GM10847 (cell line): ENCODE results near the gene PNPLA3.

Source experiments
- POLR2A ChIP-seq: IDR thresholded peaks from 2 replicates; pipeline ENCODE4 v1.6.1; 2011; ENCODE audit not compliant: insufficient read length; ENCODE audit errors: extremely low read depth

The PNPLA3 gene

DNA sequence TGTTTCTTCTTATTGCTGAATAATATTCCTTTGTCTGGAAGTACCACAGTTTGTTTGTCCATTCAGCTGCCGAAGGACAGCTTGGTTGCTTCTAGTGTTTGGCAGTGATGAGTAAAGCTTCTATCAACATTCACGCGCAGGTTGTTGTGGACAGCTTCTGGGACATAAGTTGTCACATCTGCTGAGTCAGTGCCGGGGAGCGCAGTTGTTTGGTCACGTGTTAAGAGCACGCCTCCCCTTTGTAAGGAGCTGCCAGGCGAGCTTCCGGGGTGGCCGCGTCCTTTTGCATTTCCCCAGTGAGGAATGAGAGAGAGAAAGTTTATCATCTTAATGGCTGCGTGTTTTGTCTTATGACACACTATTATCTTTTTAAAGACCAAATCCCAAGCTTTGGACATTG, 61.9 kb downstream of the PNPLA3 start:
- no peak for TF ChIP-seq POLR2A

DNA sequence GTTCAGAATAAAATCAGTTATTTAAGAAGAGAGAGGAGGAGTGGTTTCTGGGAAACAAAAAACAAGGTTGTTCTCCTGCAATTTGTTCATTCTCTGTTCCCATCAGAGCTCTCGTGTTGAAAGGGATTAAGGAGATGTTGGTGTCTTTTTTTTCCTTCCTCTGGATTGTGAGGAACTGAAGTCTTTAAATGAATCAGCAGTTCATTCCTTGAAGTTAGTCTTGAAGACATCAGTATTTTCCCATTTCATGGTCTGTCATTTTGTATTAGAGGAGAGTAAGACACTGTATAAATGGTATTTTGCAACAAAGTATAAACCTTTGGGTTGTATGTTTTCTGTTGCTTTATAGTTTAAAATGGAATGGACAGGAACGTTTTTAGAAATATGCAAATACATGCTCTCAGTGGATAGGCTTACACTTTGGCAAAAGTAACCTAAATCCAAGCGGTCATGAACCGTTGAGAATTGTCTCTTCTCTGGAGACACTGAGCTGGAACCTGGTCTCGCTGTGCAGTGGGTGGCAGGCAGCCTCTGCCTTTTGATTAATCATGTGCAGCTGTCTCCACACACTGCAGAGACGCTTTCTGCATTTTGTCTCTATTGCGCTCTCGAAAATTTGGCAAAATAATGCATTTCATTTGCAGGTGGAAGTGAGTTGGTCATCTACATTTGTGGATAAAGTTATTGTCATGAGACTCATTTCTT, 64.7 kb downstream of the PNPLA3 start:
- no peak for TF ChIP-seq POLR2A

DNA sequence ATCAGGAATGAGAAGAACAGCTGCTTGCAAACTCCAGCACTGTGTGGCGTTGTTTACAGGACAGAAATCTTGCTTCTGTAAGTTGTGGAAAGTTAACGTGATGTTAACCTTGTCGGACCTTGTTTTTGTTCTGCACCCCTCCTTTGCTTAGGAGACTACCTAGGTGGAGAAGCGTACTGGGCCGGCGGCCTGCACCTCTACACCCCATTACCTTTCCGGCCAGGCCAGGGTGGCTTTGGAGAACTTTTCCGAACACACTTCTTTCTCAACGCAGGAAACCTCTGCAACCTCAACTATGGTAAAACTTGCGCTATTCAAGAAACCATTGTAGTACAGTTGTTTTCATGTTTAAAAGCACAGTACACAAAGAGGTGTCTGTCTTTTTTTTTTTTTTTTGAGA, 65.4 kb downstream of the PNPLA3 start:
- TF ChIP-seq POLR2A = no peak

DNA sequence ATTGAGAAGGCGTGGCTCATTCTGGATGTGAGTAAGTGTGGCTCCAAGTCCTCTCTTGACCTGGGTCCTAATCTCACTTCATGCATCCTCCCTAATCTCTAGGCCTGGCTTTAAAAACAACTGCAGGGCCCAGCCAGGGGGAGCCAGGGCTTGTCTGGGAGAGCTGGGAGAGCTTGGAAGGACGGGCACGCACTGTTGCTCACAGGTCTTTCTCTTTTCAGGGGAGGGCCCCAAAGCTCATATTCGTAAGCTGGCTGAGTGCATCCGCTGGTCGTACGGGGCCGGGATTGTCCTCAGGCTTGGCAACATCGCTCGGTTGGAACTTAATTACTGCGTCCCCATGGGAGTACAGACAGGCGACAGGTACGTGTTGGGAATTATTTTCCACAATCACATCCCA, 66.4 kb downstream of the PNPLA3 start:
- no peak for TF ChIP-seq POLR2A

DNA sequence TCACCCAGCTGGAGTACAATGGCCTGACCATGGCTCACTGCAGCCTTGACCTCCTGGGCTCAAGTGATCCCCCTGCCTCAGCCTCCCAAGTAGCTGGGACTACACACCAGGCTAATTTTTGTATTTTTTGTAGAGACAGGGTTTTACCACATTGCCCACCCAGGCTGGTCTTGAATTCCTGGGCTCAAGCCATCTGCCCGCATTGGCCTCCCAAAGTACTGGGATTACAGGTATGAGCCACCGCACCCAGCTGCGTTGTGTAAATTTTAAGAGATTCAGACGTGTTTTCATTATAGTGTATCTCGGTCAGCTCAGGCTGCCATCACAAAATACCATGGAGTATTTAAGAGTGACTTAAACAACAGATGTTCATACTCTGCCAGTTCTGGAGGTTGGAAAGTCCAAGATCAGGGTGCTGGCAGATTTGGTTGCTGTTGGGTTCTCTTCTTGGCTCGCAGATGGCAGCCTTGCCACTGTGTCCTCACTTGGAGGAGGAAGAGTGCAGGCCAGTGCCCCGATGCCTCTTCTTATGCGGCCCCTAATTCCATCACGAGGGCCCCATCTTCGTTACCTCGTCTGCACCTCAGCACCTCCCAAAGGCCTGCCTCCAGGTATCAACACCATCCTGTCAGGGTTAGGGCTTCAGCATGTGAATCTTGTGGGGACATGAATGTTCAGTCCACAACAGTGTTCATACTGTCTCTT, 67.9 kb downstream of the PNPLA3 start:
- TF ChIP-seq POLR2A = no peak

DNA sequence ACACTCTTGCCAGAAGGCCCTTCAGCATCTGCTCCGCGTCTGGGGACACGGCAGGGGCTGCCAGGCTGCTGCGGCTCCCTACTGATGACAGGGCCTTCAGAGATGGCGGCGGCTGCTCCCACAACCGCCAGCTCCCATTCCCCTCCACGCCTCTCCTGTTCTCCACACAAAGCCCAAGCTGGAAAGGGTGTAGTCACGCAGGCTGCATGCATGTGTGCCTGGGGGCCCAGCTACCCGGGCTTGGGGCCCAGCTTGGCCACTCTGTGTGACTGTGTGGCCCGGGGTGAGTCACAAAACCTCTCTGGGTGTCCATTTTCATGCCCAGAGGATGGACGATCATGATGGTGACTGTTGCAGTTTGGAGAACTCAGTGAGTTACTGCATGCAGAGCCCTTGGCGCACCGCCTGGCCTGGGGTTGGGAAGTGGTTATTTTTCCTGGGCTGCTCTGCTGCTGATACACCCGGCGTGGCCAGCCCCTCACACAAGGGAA, 68.8 kb downstream of the PNPLA3 start:
- TF ChIP-seq POLR2A = no peak

DNA sequence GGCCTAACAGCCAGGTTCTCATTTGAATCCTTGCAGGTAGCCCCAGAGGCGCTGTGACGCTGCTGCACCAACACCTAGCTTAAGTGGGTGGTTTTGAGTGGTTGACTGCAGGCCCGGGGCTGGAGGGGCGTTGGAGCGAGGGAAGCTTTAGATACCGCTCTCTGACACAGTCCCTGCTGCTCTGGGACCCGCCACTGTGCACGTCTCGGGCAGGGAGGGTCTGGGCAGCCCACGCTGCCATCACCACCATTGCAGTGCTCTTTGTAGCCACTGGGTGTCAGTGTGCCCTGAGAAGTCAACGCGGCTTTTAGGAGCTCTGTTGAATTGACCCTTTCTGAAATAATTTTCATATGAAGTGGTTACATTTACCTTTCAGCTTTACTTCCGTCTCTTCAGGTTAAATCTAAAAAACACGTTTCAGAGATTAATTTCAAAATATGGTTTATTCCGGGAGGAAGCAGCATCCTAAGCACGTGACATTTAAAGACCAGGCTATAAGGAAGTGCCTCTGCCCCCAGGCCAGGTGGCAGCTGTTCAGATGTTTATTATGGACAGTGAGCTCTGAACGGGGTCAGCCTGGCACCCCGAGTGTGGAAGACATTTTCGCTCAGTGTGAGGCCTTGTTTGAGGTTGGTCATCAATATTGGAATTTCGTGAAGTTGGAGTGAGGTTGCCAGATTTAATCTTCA, 69.6 kb downstream of the PNPLA3 start:
- TF ChIP-seq POLR2A = no peak

DNA sequence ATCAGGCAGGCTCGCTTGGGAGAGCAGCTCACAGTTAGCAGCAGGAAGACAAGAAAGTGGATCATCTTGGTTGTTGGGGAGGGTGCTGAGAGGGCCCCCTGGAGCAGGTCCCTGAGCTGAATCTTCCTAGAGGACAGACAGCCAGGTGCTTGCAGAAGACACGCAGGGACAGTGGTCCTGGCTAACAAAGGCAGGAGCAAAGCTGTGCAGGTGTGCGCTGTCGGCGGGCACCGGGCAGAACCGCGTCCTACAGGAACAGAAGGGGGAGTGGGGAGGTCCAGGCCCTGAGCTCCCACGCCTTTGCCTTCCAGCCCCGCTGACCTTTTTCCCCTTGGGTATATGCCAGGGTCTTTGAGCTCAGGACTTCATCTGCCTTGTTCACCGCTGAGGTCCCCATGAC, 70.4 kb downstream of the PNPLA3 start:
- TF ChIP-seq POLR2A = no peak

DNA sequence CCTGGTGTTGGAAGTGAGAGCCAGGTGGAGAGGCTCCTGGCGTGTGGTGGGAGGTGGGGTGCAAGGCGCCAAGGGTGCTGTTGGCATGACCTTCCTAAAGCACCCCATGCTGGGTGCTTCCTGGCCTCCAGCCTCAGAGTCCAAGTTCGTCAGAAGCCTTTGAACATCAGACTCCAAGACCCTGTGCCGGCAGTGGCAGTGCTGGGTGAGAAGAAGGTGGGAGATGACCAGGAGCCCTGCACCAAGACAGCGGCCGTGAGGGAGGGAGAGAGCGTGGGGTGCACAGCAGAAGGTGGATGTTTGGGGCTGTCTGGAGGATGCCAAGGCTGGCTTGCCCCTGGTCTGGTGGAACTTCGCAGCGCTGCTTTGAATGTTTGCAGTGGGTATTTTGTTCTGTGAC, 70.8 kb downstream of the PNPLA3 start:
- no peak for TF ChIP-seq POLR2A

DNA sequence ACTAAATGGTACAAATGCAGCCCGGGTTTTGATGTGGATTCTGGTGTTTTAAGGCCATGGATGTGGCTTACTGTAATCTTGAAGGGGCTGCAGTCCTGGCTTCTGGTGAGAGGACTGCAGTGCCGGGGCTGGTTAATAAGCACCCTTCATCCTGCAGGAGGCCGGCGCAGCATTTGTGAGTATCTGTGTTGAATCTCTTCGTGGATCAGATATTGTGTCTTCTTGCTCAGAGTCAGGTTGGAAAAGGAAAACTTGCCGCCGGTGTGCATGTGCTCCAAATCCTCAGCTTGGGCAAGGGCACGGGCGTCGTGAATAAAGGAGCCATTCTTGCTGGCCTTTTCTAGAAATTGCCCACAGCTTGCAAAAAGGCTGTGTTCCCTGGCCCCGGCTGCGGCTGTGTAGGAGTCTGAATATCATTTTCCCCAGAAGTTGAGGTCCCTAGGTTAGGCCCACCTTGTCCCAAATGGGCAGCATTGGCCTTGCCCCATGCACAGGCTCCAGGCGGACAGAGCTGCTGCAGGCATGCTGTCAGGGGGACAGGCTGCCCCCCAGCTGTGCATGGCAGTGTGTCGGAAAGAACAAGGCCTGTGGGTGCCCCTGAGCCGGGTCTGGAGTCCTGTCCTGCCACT, 71.6 kb downstream of the PNPLA3 start:
- no peak for TF ChIP-seq POLR2A

DNA sequence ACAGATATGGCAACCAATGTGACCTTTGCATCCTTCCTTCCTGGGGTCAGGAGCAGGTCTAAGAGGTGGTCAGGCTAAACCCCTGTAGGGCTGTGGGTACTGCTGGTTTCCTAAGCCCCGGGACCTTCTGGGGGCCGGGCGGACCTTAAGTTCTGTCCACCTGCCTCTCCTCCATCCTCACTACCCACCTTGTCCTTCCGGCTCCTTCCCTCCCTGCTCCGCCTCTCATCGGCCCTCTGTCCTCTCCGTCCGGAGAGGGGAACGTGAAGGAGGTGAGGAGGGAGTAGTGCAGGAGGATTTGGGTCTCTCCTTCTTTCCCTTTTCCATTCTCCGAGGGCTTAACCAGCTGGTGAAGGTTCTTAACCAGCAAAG, 72.2 kb downstream of the PNPLA3 start:
- no peak for TF ChIP-seq POLR2A

DNA sequence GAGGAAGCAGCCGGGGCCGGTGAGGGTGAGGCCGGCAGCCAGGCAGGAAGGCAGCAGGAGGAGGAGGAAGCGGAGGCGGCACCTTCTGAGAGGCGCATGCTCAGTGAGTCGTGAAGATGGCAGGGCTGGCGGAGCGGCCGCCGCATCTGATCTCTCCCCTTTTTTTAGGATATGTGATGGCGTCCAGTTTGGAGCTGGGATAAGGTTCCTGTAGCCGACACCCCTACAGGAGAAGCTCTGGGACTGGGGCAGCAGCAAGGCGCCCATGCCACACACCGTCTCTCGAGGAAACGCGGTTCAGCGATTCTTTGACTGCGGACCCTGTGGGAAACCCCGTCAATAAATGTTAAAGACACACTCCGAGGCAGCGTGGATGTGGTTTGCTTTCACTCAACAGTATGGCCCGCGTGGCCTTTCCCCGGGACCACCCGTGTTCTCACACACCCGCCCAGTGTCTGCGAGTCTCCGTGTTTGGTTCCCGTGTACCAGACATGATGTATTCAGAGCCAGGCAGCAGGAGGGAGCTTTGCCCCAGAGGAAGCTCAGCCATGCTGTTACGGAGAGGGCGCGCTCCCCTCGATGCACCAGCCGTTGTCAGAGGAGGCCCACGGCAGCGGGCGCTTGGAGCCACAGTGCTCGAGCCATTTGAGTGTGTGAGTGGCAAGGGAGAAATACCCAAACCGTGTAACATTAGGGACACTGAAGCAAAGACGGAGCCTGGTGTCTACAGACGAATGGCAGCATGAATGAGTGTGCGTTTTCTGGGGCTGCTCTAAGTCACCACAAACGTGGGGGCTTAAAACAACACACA, 72.8 kb downstream of the PNPLA3 start:
- no peak for TF ChIP-seq POLR2A

DNA sequence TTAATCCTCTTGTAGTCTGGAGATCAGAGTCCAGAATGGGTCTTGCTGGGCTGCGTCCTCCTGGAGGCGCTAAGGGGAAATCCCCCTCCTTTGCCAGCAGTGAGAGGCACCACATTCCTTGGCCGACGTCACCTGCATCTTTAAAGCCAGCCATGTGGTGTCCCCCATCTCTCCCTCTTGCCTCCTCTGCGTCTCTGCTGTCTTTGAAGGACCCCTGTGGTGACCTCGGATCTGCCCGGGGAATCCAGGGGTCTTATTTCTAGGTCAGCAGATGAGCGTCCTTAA, 73.3 kb downstream of the PNPLA3 start:
- TF ChIP-seq POLR2A = no peak
